GM18951 (cell line): ENCODE results near the gene IGFBP6.

Source experiments
- POLR2A ChIP-seq: IDR thresholded peaks from 4 replicates; pipeline ENCODE4 v1.6.1; 2011; ENCODE audit warnings: mild to moderate bottlenecking; ENCODE audit not compliant: insufficient read length, insufficient read depth; ENCODE audit errors: extremely low read depth
- in situ Hi-C: fragments of 300-500 bp; cut with MboI; formaldehyde crosslinking; loops from one replicate; pipeline ENCODE4 v1.12.0; 2022; ENCODE audit warnings: low sequenced_read_pairs, mixed read lengths, inconsistent platforms; ENCODE audit not compliant: unreplicated experiment

Gene IGFBP6

GRCh38 chr12:53145383-53146260 lies 48.2 kb downstream of the IGFBP6 start:
- no peak for TF ChIP-seq POLR2A
- in situ Hi-C loops, result no loop called here

DNA sequence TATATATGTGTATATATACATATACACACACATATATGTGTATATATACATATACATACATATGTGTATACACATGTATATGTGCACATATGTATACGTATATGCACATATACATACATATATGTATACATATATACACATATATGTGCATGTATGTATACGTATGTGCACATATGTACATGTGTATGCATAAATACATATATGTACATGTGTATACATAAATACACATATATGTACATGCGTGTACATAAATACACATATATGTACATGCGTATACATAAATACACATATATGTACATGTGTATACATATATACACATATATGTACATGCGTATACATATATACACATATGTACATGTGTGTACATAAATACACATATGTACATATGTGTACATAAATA lies 49.7 kb downstream of the IGFBP6 start:
- in situ Hi-C loops, result no loop called here
- no peak for TF ChIP-seq POLR2A

- in situ Hi-C loops, result no loop called here
- TF ChIP-seq POLR2A, result no peak
These were observed 50.2 kb downstream of the IGFBP6 start for GRCh38 chr12:53147653-53148052.

DNA sequence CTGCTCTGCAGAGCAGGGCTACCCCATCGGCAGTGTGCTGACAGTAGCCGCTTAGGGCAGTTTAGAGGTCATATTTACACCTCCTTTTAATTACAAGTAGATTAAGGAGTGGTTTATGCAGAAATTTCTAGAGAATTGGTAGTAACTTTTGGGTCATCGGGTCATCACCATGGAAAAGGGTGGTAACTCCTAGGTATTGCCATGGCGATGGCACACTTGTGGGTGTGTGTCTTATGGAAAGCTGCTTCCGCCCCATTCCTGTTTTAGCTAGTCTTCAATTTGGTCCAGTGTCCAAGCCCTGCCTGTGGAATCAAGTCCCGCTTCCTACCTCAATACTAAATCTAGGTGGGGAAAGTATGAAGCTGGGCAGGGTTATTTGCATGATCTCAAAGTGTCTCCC lies 53.6 kb downstream of the IGFBP6 start:
- TF ChIP-seq POLR2A, result no peak
- in situ Hi-C loops, result loop anchor here (10.0 kb wide), 1 partner anchor 134 kb away; no protein-coding TSS in a partner anchor
